Measurements from ENCODE around the gene RASSF3. TPM values are rescaled to one million over a fixed set of nuclear protein-coding genes. Genes with fewer than 3 reads are reported as not detected.

RASSF3 gene
- total RNA-seq, 1 experiment from 2014 or later = 13.6 TPM

GRCh38 chr12:64669270-64669842 is 59.1 kb downstream of the RASSF3 start:
- no peak for DNase-seq (ENCODE audit: low read depth)

DNA sequence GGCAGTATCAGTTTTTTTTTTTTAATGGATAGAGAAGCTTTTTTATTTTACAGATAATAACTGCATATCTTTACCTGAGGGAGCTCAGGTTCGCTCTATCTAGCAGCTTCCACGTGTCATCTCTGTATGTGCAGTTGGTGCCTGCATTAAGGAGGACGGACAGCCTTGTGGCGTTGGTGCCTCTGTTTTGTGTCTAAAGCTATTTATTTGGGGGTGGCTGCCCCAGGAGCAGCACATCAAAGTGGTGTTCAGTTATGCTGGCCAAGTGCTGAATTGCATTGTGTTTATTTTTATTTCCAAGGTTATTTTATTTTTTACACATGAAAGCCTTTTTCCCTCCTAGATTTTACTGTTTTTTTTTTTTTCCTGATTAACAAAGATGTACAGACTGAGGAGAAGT is 59.7 kb downstream of the RASSF3 start:
- DNase-seq (ENCODE audit: low read depth) = no peak

DNA sequence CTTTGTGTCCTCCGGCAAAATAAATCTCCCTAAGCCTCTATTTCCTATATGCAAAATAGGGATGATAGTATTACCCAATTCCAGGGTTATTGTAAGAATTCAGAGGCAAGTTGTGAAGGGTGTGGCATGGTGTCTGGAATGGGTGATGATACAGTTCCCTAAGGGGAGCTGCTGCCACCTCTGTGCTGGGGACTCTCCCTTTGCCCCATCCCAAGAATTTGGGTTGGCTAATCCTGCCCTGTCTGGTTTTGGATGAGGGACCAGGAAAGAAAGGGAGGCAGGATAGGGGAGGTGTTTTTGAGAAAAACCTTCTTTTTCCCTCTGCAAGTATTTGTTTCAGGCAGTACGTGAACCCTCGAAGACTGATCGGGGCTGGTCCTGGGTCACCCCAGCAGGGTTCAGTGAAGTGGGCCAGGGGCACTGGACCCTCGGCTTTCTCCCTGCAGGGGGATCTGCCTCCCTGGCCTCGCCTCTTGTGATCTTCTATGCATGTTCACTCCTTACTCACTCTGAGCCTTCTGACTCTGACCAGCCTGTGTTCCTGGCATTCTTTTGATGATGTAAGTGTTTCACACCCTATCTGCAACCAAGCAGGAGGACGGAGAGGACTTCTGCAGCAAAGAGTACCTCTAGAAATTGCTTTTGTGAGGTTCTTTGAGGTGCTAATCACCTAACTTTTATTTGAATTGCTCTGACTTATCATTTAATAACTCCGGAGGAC is 60.8 kb downstream of the RASSF3 start:
- no peak for DNase-seq (ENCODE audit: low read depth)

DNA sequence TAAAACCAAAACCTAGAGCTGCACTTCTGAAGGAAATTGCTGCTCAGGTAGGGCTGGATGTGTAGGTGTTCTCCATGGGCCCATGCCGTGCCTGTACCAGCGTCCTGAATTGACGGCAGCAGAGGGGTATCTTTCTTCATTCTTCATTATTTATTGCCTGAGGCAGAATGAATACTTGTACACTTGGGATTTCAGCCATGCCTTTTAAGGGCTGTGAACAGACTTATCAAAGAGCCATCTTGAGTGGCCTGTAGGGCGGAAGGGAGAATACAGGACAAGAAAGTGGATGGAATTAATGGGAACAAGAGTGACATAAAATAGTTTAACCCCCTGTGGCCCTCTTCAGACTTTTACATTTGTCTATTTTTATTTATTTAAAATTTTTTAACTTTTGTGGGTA is 61.4 kb downstream of the RASSF3 start:
- DNase-seq (ENCODE audit: low read depth) = no peak

DNA sequence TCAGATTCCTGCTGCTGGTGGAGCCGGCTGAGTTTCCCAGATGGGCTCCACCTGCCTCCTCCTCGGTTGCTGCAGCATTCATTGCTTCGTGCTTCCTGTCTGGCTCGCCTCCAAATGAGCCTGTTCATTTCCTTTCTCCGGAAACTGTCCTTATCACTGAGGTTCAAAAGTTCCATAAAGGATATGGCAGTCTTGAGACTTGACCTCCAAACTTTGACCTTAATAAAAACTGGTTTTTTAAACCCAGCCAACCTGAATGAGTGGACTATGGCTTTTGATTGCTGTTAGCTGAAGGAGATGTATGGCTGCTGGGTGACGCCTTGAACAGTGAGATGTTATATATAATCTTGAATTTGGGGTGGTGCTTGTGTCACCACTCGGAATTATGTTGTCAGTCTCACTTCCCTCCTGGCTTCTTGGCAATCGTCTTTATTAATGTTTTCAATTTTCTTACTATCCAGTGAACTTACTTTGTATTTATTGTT is 62.7 kb downstream of the RASSF3 start:
- peak; percentile 52 for DNase-seq (ENCODE audit: low read depth)

GRCh38 chr12:64673490-64674169 is 63.3 kb downstream of the RASSF3 start:
- DNase-seq (ENCODE audit: low read depth) = no peak

GRCh38 chr12:64674367-64674922 is 64.2 kb downstream of the RASSF3 start:
- DNase-seq (ENCODE audit: low read depth) = no peak

- DNase-seq (ENCODE audit: low read depth) = peak; percentile 90
Observed at GRCh38 chr12:64675795-64676194, 65.5 kb downstream of the RASSF3 start.

- DNase-seq (ENCODE audit: low read depth) = no peak
Observed at GRCh38 chr12:64678248-64678647, 68.0 kb downstream of the RASSF3 start.

- no peak for DNase-seq (ENCODE audit: low read depth)
Observed at GRCh38 chr12:64678835-64679234, 68.5 kb downstream of the RASSF3 start.

DNA sequence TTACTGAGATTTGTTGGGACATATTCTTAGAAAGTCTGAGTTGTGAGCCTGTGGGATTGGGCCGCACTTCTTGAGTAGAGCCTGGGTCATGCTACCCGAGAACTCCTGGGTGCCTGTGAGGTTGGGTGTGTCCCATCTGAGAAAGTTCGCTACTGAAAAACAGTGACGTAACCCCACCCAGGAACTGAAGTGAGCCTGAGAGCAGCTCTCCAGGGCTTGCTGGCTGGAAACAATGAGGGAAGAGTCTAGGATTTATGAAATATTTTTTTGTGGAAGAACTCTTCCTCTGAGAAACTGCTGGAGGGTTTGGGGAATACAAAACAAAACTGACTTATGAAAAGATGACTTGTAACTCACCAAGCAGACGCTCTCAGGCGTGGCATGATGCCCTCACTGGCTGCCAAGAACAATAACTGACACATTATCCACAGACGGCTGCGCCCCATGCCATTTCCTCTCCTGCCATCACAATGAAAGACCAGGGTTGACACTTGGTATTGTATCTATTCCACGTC is 69.2 kb downstream of the RASSF3 start:
- DNase-seq (ENCODE audit: low read depth) = peak; percentile 83

GRCh38 chr12:64680235-64680634 is 69.9 kb downstream of the RASSF3 start:
- DNase-seq (ENCODE audit: low read depth) = peak; percentile 37

- no peak for DNase-seq (ENCODE audit: low read depth)
Observed at GRCh38 chr12:64681200-64682052, 71.1 kb downstream of the RASSF3 start.

- DNase-seq (ENCODE audit: low read depth) = no peak
Observed at GRCh38 chr12:64682572-64683277, 72.4 kb downstream of the RASSF3 start.

DNA sequence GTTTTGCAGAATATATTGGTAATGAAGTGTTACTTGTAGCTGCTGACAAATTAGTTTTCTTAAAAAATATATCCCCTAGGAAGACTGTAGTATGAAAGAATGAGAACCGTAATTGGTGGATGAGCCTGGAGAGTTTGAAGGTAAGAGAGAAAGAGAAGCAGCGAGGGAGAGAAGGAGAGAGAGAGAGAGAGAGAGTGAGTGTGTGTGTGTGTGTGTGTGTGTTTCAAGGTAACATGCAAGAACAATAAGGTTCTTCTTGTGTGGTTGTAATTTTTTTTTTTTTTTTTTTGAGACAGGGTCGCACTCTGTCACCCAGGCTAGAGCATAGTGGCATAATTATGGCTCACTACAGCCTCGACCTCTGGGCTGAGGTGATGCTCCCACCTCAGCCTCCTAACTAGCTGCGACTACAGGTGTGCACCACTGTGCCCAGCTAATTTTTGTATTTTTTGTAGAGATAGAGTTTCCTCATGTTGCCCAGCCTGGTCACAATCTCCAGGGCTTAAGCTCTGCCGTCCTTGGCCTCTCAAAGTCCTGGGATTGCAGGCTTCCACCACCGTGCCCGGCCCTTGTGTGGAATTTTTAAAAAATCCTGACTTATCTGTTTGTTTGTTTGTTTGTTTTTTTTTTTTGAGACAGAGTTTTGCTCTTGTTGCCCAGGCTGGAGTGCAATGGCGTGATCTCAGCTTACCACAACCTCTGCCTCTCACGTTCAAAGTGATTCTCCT is 73.7 kb downstream of the RASSF3 start:
- DNase-seq (ENCODE audit: low read depth) = no peak

- DNase-seq (ENCODE audit: low read depth) = no peak
Observed at GRCh38 chr12:64685050-64685449, 74.8 kb downstream of the RASSF3 start.

DNA sequence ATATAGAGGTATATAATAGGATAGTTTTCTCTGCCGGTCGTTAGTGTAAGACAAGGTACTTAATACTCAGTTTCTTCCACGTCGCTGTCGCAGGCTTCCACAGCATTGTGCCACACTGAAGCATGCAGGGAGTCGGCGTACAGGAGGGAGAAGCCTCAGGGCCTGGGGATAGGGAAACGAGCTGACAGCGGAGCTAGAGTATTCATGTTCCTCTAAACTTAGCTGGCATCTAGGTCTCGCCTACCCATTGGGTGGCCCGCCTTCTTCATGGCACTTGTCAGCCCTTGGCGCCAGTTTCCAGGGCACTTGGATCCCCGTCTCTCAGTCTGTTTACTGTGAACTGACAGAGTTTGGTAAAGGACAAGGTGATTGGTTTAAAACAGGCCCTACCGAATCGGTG is 75.3 kb downstream of the RASSF3 start:
- no peak for DNase-seq (ENCODE audit: low read depth)

GRCh38 chr12:64687816-64688215 is 77.5 kb downstream of the RASSF3 start:
- peak; percentile 28 for DNase-seq (ENCODE audit: low read depth)

DNA sequence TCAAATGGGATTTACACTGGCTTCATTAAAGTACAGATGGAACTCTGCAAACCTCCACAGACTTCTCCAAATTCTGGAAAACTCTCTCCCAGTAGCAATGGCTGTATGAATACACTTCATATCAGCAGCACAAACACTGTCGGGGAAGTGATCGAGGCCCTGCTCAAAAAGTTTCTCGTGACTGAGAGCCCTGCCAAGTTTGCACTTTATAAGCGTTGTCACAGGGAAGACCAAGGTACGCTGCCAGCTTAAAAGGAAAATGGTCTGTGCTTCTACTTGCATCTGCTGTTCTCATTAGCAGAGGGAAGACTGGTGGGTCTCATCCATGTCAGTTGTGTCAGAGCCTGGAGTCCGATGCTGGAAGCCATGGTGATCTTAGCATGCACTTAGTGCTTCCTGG is 77.9 kb downstream of the RASSF3 start:
- no peak for DNase-seq (ENCODE audit: low read depth)

DNA sequence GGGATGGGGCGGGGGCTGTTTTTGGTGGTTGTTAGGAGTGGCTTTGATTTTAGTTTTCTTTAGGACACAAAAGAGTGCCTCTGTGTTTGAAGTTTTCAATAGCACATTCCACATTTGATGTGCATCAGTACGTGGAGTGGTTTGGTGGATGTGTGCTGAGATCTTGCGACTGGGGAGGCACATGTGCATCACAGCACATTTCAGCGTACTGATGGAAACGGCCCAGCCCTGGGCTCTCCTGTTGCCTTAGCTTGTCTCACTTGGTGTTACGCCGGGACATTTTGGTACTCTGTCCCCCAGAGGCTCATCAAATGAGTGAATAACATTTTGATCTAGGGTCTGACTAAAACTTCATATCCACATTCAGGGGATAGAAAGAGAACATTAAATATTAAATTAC is 78.4 kb downstream of the RASSF3 start:
- no peak for DNase-seq (ENCODE audit: low read depth)
